ENCODE data around the gene TMEM156. TPM values are rescaled to one million over a fixed set of nuclear protein-coding genes. Genes with fewer than 3 reads are reported as not detected.

Gene TMEM156
- total and polyA plus RNA-seq, 2 of the 4 experiments (the other 2 are of a cell fraction), result 0.53 to 0.54 TPM

- Histone ChIP-seq H3K4me3 (ENCODE audit: insufficient read depth, low read depth, low read length) (no peak overlapping the region), H3K18ac (ENCODE audit: low read depth, low read length) (no peak overlapping the region), H2BK5ac (ENCODE audit: low read depth, low read length, poor library complexity, severe bottlenecking) (no peak overlapping the region), H2BK120ac (ENCODE audit: low read depth, low read length) (no peak overlapping the region), H3K4ac (ENCODE audit: low read depth, low read length) (no peak overlapping the region), H4K91ac (ENCODE audit: insufficient read depth, low read depth, low read length) (no peak overlapping the region), H4K8ac (ENCODE audit: low read depth in 2 of 2, low read length in 2 of 2) (no peak overlapping the region), H3K9me3 (ENCODE audit: control insufficient read depth, insufficient read depth, low read length) (no peaks in the 10 kb centered on the region), H2AK9ac (replicated peaks; ENCODE audit: low read depth, low read length, poor library complexity) (no peak overlapping the region), H2AFZ (replicated peaks; ENCODE audit: low read length, poor library complexity) (no peak overlapping the region), H3K27ac (ENCODE audit: insufficient read depth, low read length) (no peak overlapping the region), H3K4me1 (ENCODE audit: control insufficient read depth, insufficient read depth, low read length) (peaks cover 5% of the 10 kb centered on the region), H3K4me2 (ENCODE audit: low read depth, low read length) (no peak overlapping the region), H2AK5ac (ENCODE audit: low read depth, low read length) (no peak overlapping the region), H3K79me1 (ENCODE audit: low read depth in 1 of 2, low read length in 2 of 2) (peaks cover 9 to 59% of the 10 kb centered on the region in 2 experiments; a peak in 3 of 4 replicates), H3K23ac (ENCODE audit: low read depth, low read length) (no peak overlapping the region), H4K20me1 (ENCODE audit: insufficient read depth, low read length) (peaks cover 94% of the 10 kb centered on the region), H3K36me3 (ENCODE audit: control insufficient read depth, insufficient read depth, low read length) (peaks cover 2% of the 10 kb centered on the region; the same call in 1 of the 2 replicates), H3K27me3 (ENCODE audit: control insufficient read depth, insufficient read depth, low read length) (no peaks in the 10 kb centered on the region), H4K5ac (ENCODE audit: low read depth, low read length) (no peak overlapping the region), H3K9ac (ENCODE audit: low read depth, low read length) (no peak overlapping the region), H2BK20ac (ENCODE audit: low read depth, low read length) (no peak overlapping the region), H3K14ac (replicated peaks; ENCODE audit: low read depth, low read length) (no peak overlapping the region), H3K56ac (ENCODE audit: extremely low read depth, insufficient read depth, low read length) (no peak overlapping the region), H3K9me1 (ENCODE audit: insufficient read depth, low read length) (peaks cover 10% of the 10 kb centered on the region), H2BK15ac (ENCODE audit: low read depth, low read length) (no peak overlapping the region)
- in situ Hi-C loops (cut with MboI; ENCODE audit: low sequenced_read_pairs) (no loop called here), dilution Hi-C loops (cut with HindIII; ENCODE audit: low sequenced_read_pairs, unreplicated experiment) (no loop called here), intact Hi-C loops (cut with micrococcal nuclease) (no loop called here)
- DNase-seq (no peak), ATAC-seq (ENCODE audit: low read depth) (no peak)
- TF ChIP-seq ELK1 (IDR thresholded peaks at IDR 0.05; ENCODE audit: borderline replicate concordance, low read depth, low read length), result no peak
- no peak for TF ChIP-seq RCOR1 (IDR thresholded peaks at IDR 0.05; ENCODE audit: insufficient replicate concordance, low read length)
- no peak for TF ChIP-seq NFE2L2 (IDR thresholded peaks at IDR 0.05; ENCODE audit: low read depth, low read length)
- CTCF ChIA-PET, result no interaction called here
- POLR2A ChIA-PET (ENCODE audit: unreplicated experiment), result no interaction called here
- BruUV-seq (replicated peaks), result no TSS peak
- 100% methylated on average over 2 of the region's 5 CpGs; no CpG with 5 or more reads in 1 of the 2 experiments for WGBS, 2 experiments (ENCODE audit: extremely low coverage in 2 of 2, insufficient read length in 1 of 2)
Measured at GRCh38 chr4:39056023-39056422, 23.8 kb upstream of the TMEM156 start.

Measured in IMR-90 (cell line).